H9 (cell line): ENCODE data around the gene TLK2. TPM values are rescaled to one million over a fixed set of nuclear protein-coding genes. Genes with fewer than 3 reads are reported as not detected.

Experiments
- DNase-seq: peaks from one replicate; pipeline ENCODE4 v3.0.0-alpha.2; 2017
- H2AFZ ChIP-seq: one replicate; pipeline ENCODE4 v1.6.1; 2013; ENCODE audit warnings: mild to moderate bottlenecking, low read length, control low read depth, moderate library complexity
- H2AK5ac ChIP-seq: 2 replicates; pipeline ENCODE4 v1.6.1; 2013; ENCODE audit warnings: low read length, control low read depth, mixed read lengths; ENCODE audit not compliant: insufficient read length
- H2BK120ac ChIP-seq: one replicate; pipeline ENCODE4 v1.6.1; 2013; ENCODE audit warnings: low read depth, mild to moderate bottlenecking, low read length, control low read depth, inconsistent platforms; ENCODE audit not compliant: poor library complexity, severe bottlenecking
- H2BK12ac ChIP-seq: 2 replicates; pipeline ENCODE4 v1.6.1; 2013; ENCODE audit warnings: low read length, control low read depth, mixed read lengths, low read depth; ENCODE audit not compliant: insufficient read length
- H2BK15ac ChIP-seq: 2 replicates; pipeline ENCODE4 v1.6.1; 2013; ENCODE audit warnings: low read depth, low read length, control low read depth
- H2BK20ac ChIP-seq: one replicate; pipeline ENCODE4 v1.6.1; 2013; ENCODE audit warnings: low read depth, mild to moderate bottlenecking, low read length, control low read depth, inconsistent platforms; ENCODE audit not compliant: poor library complexity, severe bottlenecking
- H2BK5ac ChIP-seq: 2 replicates; pipeline ENCODE4 v1.6.1; 2013; ENCODE audit warnings: low read length, control low read depth, mixed read lengths; ENCODE audit not compliant: insufficient read length
- H3K14ac ChIP-seq: 2 replicates; pipeline ENCODE4 v1.6.1; 2013; ENCODE audit warnings: low read length, control low read depth; ENCODE audit not compliant: insufficient read depth
- H3K18ac ChIP-seq: 2 replicates; pipeline ENCODE4 v1.6.1; 2013; ENCODE audit warnings: low read depth, mild to moderate bottlenecking, mixed read lengths, low read length, control low read depth; ENCODE audit not compliant: insufficient read length
- H3K23ac ChIP-seq: 2 replicates; pipeline ENCODE4 v1.6.1; 2013; ENCODE audit warnings: low read length, control low read depth, mixed read lengths, low read depth; ENCODE audit not compliant: insufficient read length
- H3K23me2 ChIP-seq: 2 replicates; pipeline ENCODE4 v1.6.1; 2013; ENCODE audit warnings: low read depth, mild to moderate bottlenecking, mixed read lengths, low read length, control low read depth; ENCODE audit not compliant: insufficient read length, poor library complexity, severe bottlenecking
- H3K27ac ChIP-seq: 2 replicates; pipeline ENCODE4 v1.5.1; 2013; ENCODE audit warnings: low read length, control low read depth, mixed read lengths, low read depth; ENCODE audit not compliant: insufficient read length
- H3K27me3 ChIP-seq: 2 replicates; pipeline ENCODE4 v1.6.1; 2013; ENCODE audit warnings: low read length, control low read depth, inconsistent platforms; ENCODE audit not compliant: insufficient read depth
- H3K4ac ChIP-seq: 2 replicates; pipeline ENCODE4 v1.6.1; 2013; ENCODE audit warnings: low read depth, mild to moderate bottlenecking, control low read depth, inconsistent platforms, low read length, moderate library complexity
- H3K4me1 ChIP-seq: 2 replicates; pipeline ENCODE4 v1.6.1; 2013; ENCODE audit warnings: low read length, control low read depth, inconsistent platforms; ENCODE audit not compliant: insufficient read depth
- H3K4me2 ChIP-seq: 2 replicates; pipeline ENCODE4 v1.6.1; 2013; ENCODE audit warnings: low read length, control low read depth, mixed read lengths; ENCODE audit not compliant: insufficient read length, insufficient read depth
- H3K56ac ChIP-seq: 2 replicates; pipeline ENCODE4 v1.6.1; 2013; ENCODE audit warnings: low read depth, mild to moderate bottlenecking, mixed read lengths, low read length, control low read depth; ENCODE audit not compliant: insufficient read length
- H3K79me1 ChIP-seq: 2 replicates; pipeline ENCODE4 v1.6.1; 2013; ENCODE audit warnings: low read depth, mild to moderate bottlenecking, moderate library complexity, low read length, control low read depth, inconsistent platforms; ENCODE audit not compliant: insufficient read depth, poor library complexity, severe bottlenecking
- H3K79me2 ChIP-seq: 2 replicates; pipeline ENCODE4 v1.6.1; 2013; ENCODE audit warnings: low read length, control low read depth, inconsistent platforms; ENCODE audit not compliant: insufficient read depth
- H3K9ac ChIP-seq: 2 replicates; pipeline ENCODE4 v1.6.1; 2013; ENCODE audit warnings: low read length, control low read depth, mixed read lengths; ENCODE audit not compliant: insufficient read length; ENCODE audit errors: extremely low read depth
- H3K9me3 ChIP-seq: one replicate; pipeline ENCODE4 v1.6.1; 2013; ENCODE audit warnings: low read depth, low read length, inconsistent platforms; ENCODE audit not compliant: control insufficient read depth
- H3T11ph ChIP-seq: one replicate; pipeline ENCODE4 v1.6.1; 2013; ENCODE audit warnings: mild to moderate bottlenecking, low read length, control low read depth, inconsistent platforms
- H4K20me1 ChIP-seq: one replicate; pipeline ENCODE4 v1.6.1; 2013; ENCODE audit not compliant: control insufficient read depth, insufficient read length, insufficient read depth
- H4K5ac ChIP-seq: 2 replicates; pipeline ENCODE4 v1.6.1; 2013; ENCODE audit warnings: low read depth, mild to moderate bottlenecking, mixed read lengths, low read length, control low read depth; ENCODE audit not compliant: insufficient read length
- H4K8ac ChIP-seq: replicated peaks from 2 replicates; pipeline ENCODE4 v1.6.1; 2013; ENCODE audit warnings: low read length, control low read depth, mixed read lengths, low read depth; ENCODE audit not compliant: insufficient read length
- H4K91ac ChIP-seq: 2 replicates; pipeline ENCODE4 v1.6.1; 2013; ENCODE audit warnings: low read depth, mild to moderate bottlenecking, moderate library complexity, mixed read lengths, low read length, control low read depth; ENCODE audit not compliant: insufficient read length
- H3K27ac Mint-ChIP-seq, 3 experiments: 2 replicates in 2 of 3; 3 replicates in 1 of 3; pipeline ENCODE4 v1.8.0; 2020 to 2021; ENCODE audit warnings: mixed read lengths in 3 of 3, mild to moderate bottlenecking in 1 of 3, moderate library complexity in 1 of 3
- H3K27me3 Mint-ChIP-seq: 2 replicates; pipeline ENCODE4 v1.8.0; 2021; ENCODE audit warnings: low read depth, mild to moderate bottlenecking, moderate library complexity, mixed read lengths
- H3K36me3 Mint-ChIP-seq, 3 experiments: 2 replicates in 2 of 3; 3 replicates in 1 of 3; pipeline ENCODE4 v1.8.0; 2020 to 2021; ENCODE audit warnings: low read depth in 3 of 3, mixed read lengths in 3 of 3; ENCODE audit not compliant: insufficient read depth in 1 of 3
- H3K4me1 Mint-ChIP-seq, 2 experiments: 2 replicates each; pipeline ENCODE4 v1.8.0; 2020; ENCODE audit warnings: mixed read lengths in 2 of 2
- H3K4me3 Mint-ChIP-seq, 2 experiments: 2 replicates in 1 of 2; 3 replicates in 1 of 2; pipeline ENCODE4 v1.8.0; 2020 to 2021; ENCODE audit warnings: mild to moderate bottlenecking in 2 of 2, mixed read lengths in 2 of 2, moderate library complexity in 1 of 2
- H3K9me3 Mint-ChIP-seq, 2 experiments: 2 replicates in 1 of 2; 3 replicates in 1 of 2; pipeline ENCODE4 v1.8.0; 2020; ENCODE audit warnings: mild to moderate bottlenecking in 2 of 2, mixed read lengths in 2 of 2, moderate library complexity in 1 of 2
- CTCF ChIP-seq: fragments of 200-600 bp; sonication (generic); conservative IDR thresholded peaks from 3 replicates; pipeline ENCODE4 v1.8.0; 2021; ENCODE audit warnings: antibody characterized with exemption, mild to moderate bottlenecking
- WGBS: extraction: QIAGEN DNeasy Blood & Tissue Kit; methylation state at CpG from one replicate; pipeline ENCODE4 v1.1.7; 2013; ENCODE audit warnings: missing lambda C conversion rate, low lambda C conversion rate, mixed read lengths; ENCODE audit not compliant: insufficient read length; ENCODE audit errors: extremely low coverage; 5-methylcytosine and 5-hydroxymethylcytosine counted together
- total RNA-seq: library from RNA; stranded (reverse); gene quantifications from 2 replicates; pipeline ENCODE4 v1.2.1, GENCODE V29; 2021

Gene TLK2
- total RNA-seq, 1 experiment from 2014 or later: 63.7 TPM

- H3K79me1 ChIP-seq: no peaks in the 10 kb centered on the region
- H2BK15ac ChIP-seq: no peak overlapping the region
- H3K56ac ChIP-seq: no peak overlapping the region
- no peak overlapping the region for H4K8ac ChIP-seq
- no peak overlapping the region for H3K18ac ChIP-seq
- Mint-ChIP-seq H3K27me3 (no peaks in the 10 kb centered on the region; the same call in 1 of the 2 replicates), H3K36me3 (no peaks in the 10 kb centered on the region), H3K27ac (no peak overlapping the region), H3K4me3 (no peak overlapping the region), H3K4me1 (peaks cover 15 to 16% of the 10 kb centered on the region in 2 experiments), H3K9me3 (no peaks in the 10 kb centered on the region)
- no peaks in the 10 kb centered on the region; the same call in 1 of the 2 replicates for H3K4me1 ChIP-seq
- H4K91ac ChIP-seq: no peak overlapping the region
- no peak overlapping the region for H2BK120ac ChIP-seq
- H4K20me1 ChIP-seq: no peaks in the 10 kb centered on the region
- H2BK5ac ChIP-seq: no peak overlapping the region
- no peak overlapping the region for H3K4me2 ChIP-seq
- H2BK12ac ChIP-seq: no peak overlapping the region
- no peak overlapping the region for H3K14ac ChIP-seq
- no peak overlapping the region for H2AK5ac ChIP-seq
- H3K4ac ChIP-seq: no peak overlapping the region
- no peak for DNase-seq
- TF ChIP-seq CTCF: no peak
- H3K27ac ChIP-seq: no peak overlapping the region
- no peak overlapping the region for H2AFZ ChIP-seq
- H3K9ac ChIP-seq: no peak overlapping the region
- no peaks in the 10 kb centered on the region for H3K23me2 ChIP-seq
- H3K9me3 ChIP-seq: no peaks in the 10 kb centered on the region
- H3K23ac ChIP-seq: no peak overlapping the region
- H3K27me3 ChIP-seq: no peaks in the 10 kb centered on the region
- no peak overlapping the region for H2BK20ac ChIP-seq
- no CpG with 5 or more reads among the region's 6 CpGs for WGBS
- no peak overlapping the region for H3T11ph ChIP-seq
- H4K5ac ChIP-seq: no peak overlapping the region
- H3K79me2 ChIP-seq: no peaks in the 10 kb centered on the region
Observed at GRCh38 chr17:62641951-62642350, 163.3 kb downstream of the TLK2 start.
